HepG2 (cell line): ENCODE measurements around the gene CDH1. TPM values are rescaled to one million over a fixed set of nuclear protein-coding genes. Genes with fewer than 3 reads are reported as not detected.

Experiments used
- ATF7-NPFF ChIP-seq: sonication (generic); formaldehyde crosslinking; IDR thresholded peaks from 2 replicates; pipeline ENCODE4 v1.8.1; 2023; ENCODE audit warnings: mild to moderate bottlenecking, low read depth, missing genetic modification reagents, moderate library complexity
- CREB1 ChIP-seq, 2 experiments: fragments of 450-650 bp in 1 of 2; IDR thresholded peaks; 2 replicates each; pipeline ENCODE4 v1.6.1; 2016 to 2017; ENCODE audit warnings: control low read depth in 1 of 2, mild to moderate bottlenecking in 1 of 2, missing compliant biosample characterization in 1 of 2, missing genetic modification characterization in 1 of 2
- GZF1 ChIP-seq: sonication (generic); formaldehyde crosslinking; IDR thresholded peaks from 2 replicates; pipeline ENCODE4 v1.5.1; 2020; ENCODE audit warnings: mild to moderate bottlenecking, missing genetic modification reagents
- PHF5A ChIP-seq: IDR thresholded peaks from one replicate; pipeline ENCODE4 v1.6.1; 2018; ENCODE audit warnings: low read depth, missing genetic modification reagents; ENCODE audit not compliant: unreplicated experiment
- RAD21 ChIP-seq: fragments of 450-650 bp; formaldehyde crosslinking; IDR thresholded peaks from 2 replicates; pipeline ENCODE4 v1.5.0; 2020; ENCODE audit warnings: mild to moderate bottlenecking
- RBM39 ChIP-seq: fragments of 200-400 bp; formaldehyde crosslinking; IDR thresholded peaks from one replicate; pipeline ENCODE4 v1.6.1; 2018; ENCODE audit warnings: antibody characterized with exemption, mild to moderate bottlenecking, low read depth, low read length; ENCODE audit not compliant: poor library complexity, severe bottlenecking
- RXRB ChIP-seq: IDR thresholded peaks from 2 replicates; pipeline ENCODE4 v1.6.1; 2016; ENCODE audit warnings: borderline replicate concordance, missing genetic modification reagents, missing compliant biosample characterization
- SIX4 ChIP-seq: sonication (generic); formaldehyde crosslinking; IDR thresholded peaks from 2 replicates; pipeline ENCODE4 v1.4.0; 2020; ENCODE audit warnings: missing genetic modification reagents
- SMC3 ChIP-seq: IDR thresholded peaks from 2 replicates; pipeline ENCODE4 v1.6.1; 2011; ENCODE audit warnings: low read length, improper control_type of control experiment
- SP1 ChIP-seq, 2 experiments: fragments of 450-650 bp in 1 of 2; sonication (generic) in 1 of 2; formaldehyde crosslinking in 1 of 2; IDR thresholded peaks; 2 replicates each; pipeline versions ENCODE4 v1.4.0 to v1.6.1; 2016 to 2020; ENCODE audit warnings: missing genetic modification reagents in 1 of 2
- SRF ChIP-seq: IDR thresholded peaks from 2 replicates; pipeline ENCODE4 v1.6.1; 2011; ENCODE audit warnings: mild to moderate bottlenecking, low read depth, low read length, moderate library complexity
- SRY ChIP-seq: sonication (generic); formaldehyde crosslinking; IDR thresholded peaks from 2 replicates; pipeline ENCODE4 v1.8.0; 2022; ENCODE audit warnings: mild to moderate bottlenecking, missing genetic modification reagents
- SSRP1 ChIP-seq: IDR thresholded peaks from 2 replicates; pipeline ENCODE4 v1.6.1; 2016; ENCODE audit warnings: control low read depth
- TCF7 ChIP-seq: sonication (generic); IDR thresholded peaks from 2 replicates; pipeline ENCODE4 v1.6.1; 2016; ENCODE audit warnings: antibody characterized with exemption, low read depth
- XBP1 ChIP-seq: sonication (generic); formaldehyde crosslinking; IDR thresholded peaks from 2 replicates; pipeline ENCODE4 v1.5.0; 2020; ENCODE audit warnings: missing genetic modification reagents
- ZNF232 ChIP-seq: sonication (generic); formaldehyde crosslinking; IDR thresholded peaks from 2 replicates; pipeline ENCODE4 v1.4.0; 2020; ENCODE audit warnings: missing genetic modification reagents, borderline replicate concordance
- ZNF382 ChIP-seq: sonication (generic); formaldehyde crosslinking; IDR thresholded peaks from 2 replicates; pipeline ENCODE4 v1.5.0; 2020; ENCODE audit warnings: missing genetic modification reagents, mild to moderate bottlenecking, borderline replicate concordance
- ZNF460 ChIP-seq: sonication (generic); formaldehyde crosslinking; IDR thresholded peaks from 2 replicates; pipeline ENCODE4 v1.5.1; 2020; ENCODE audit warnings: missing genetic modification reagents, mild to moderate bottlenecking, borderline replicate concordance
- ZSCAN20 ChIP-seq: sonication (generic); formaldehyde crosslinking; IDR thresholded peaks from 2 replicates; pipeline ENCODE4 v1.4.0; 2020; ENCODE audit warnings: missing genetic modification reagents, mild to moderate bottlenecking, borderline replicate concordance
- polyA plus RNA-seq, 8 experiments: library from polyadenylated mRNA; depleted of rRNA in 3 of 8; stranded (reverse) in 7 of 8; unstranded in 1 of 8; fragments of >200 nt; fragmentation: Illumina TruSeq in 4 of 8; extraction: Trizol in 4 of 8; gene quantifications; 2 replicates each; pipeline versions ENCODE4 v1.2.1 to v1.2.3, GENCODE V29; 2011 to 2016; ENCODE audit warnings: low read depth in 4 of 8, missing spikeins in 1 of 8, mixed read lengths in 1 of 8; ENCODE audit not compliant: insufficient read depth in 1 of 8
- total RNA-seq, 5 experiments: library from RNA; depleted of rRNA; stranded (reverse); fragments of >200 nt; fragmentation: Illumina TruSeq; extraction: Trizol; gene quantifications; 2 replicates each; pipeline ENCODE4 v1.2.3, GENCODE V29; 2016; ENCODE audit warnings: low read depth in 1 of 5
- TF ChIP-seq, protein P1 (sequence below): IDR thresholded peaks from 2 replicates; pipeline ENCODE4 v1.6.1; 2012; ENCODE audit warnings: low read depth, low read length, improper control_type of control experiment
- TF ChIP-seq, protein P2 (sequence below): IDR thresholded peaks from 2 replicates; pipeline ENCODE4 v1.6.1; 2018; ENCODE audit warnings: missing genetic modification reagents
- TF ChIP-seq, protein P3 (sequence below): sonication (generic); formaldehyde crosslinking; IDR thresholded peaks from 2 replicates; pipeline ENCODE4 v1.5.0; 2020; ENCODE audit warnings: missing genetic modification reagents, mild to moderate bottlenecking, borderline replicate concordance
- TF ChIP-seq, protein P4 (sequence below): sonication (generic); formaldehyde crosslinking; conservative IDR thresholded peaks from 2 replicates; pipeline ENCODE4 v1.8.0; 2022; ENCODE audit warnings: missing genetic modification reagents

The CDH1 gene
- total and polyA plus RNA-seq, 2 of the 13 experiments (the other 11 are each of a cell fraction or from before 2014, with no cell fraction given): 0.95 to 9.8 TPM

DNA sequence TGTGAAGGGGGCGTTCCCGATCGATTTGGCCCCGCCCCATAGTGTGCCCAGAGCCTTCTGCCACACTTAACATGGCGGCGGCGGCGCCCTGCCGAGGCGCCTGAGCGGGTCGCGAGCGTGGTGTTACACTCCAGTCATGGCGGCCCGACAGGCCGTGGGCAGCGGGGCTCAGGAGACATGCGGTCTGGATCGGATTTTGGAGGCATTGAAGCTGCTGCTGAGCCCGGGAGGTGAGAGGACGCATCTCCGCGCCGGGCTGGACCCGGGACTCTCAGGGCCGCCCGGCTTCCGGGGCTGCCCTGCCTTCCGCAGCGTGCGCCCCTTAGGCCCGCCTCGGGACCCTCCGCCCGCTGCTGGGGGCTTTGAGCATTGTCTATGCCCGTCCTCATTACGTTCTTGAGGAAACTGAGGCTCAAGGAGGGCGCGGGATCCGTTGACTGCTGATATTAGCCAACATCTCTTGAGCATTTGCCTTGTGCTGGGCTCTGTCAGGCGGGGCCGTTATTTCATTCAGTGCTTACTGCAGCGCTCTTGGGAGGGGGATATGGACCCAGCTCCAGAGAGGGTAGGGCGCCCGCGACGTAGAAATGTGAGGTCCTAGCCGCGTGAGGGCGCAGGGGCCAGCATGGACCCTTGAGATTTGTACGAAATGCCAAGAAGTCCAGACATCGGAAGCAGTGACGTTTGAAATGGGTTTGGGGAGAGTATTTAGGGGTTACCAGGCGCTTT is 106.6 kb downstream of the CDH1 start, which contains the start of gene TANGO6 (continued):
- TF ChIP-seq, protein P1, sequence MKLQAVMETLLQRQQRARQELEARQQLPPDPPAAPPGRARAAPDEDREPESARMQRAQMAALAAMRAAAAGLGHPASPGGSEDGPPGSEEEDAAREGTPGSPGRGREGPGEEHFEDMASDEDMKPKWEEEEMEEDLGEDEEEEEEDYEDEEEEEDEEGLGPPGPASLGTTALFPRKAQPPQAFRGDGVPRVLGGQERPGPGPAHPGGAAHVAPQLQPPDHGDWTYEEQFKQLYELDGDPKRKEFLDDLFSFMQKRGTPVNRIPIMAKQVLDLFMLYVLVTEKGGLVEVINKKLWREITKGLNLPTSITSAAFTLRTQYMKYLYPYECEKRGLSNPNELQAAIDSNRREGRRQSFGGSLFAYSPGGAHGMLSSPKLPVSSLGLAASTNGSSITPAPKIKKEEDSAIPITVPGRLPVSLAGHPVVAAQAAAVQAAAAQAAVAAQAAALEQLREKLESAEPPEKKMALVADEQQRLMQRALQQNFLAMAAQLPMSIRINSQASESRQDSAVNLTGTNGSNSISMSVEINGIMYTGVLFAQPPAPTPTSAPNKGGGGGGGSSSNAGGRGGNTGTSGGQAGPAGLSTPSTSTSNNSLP: no peak
- no peak for TF ChIP-seq SP1 (IDR thresholded peaks at IDR 0.05)
- TF ChIP-seq SP1 (CRISPR knock-in tag; IDR thresholded peaks at IDR 0.05): peak; percentile 93
- TF ChIP-seq SSRP1 (CRISPR knock-in tag): no peak
- no peak for TF ChIP-seq TCF7
- no peak for TF ChIP-seq ZNF460 (CRISPR knock-in tag)
- no peak for TF ChIP-seq ZNF232 (CRISPR knock-in tag)
- TF ChIP-seq SIX4 (CRISPR knock-in tag): 0 out of 2 replicates have a peak, but pooled peaks have one; percentile 8
- TF ChIP-seq ZNF382 (CRISPR knock-in tag): no peak
- TF ChIP-seq, protein P2, sequence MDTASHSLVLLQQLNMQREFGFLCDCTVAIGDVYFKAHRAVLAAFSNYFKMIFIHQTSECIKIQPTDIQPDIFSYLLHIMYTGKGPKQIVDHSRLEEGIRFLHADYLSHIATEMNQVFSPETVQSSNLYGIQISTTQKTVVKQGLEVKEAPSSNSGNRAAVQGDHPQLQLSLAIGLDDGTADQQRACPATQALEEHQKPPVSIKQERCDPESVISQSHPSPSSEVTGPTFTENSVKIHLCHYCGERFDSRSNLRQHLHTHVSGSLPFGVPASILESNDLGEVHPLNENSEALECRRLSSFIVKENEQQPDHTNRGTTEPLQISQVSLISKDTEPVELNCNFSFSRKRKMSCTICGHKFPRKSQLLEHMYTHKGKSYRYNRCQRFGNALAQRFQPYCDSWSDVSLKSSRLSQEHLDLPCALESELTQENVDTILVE (CRISPR knock-in tag): peak; percentile 31; the same call in 1 of the 2 replicates
- TF ChIP-seq SRY (CRISPR knock-in tag): peak; percentile 93; the same call in 1 of the 2 replicates
- TF ChIP-seq RAD21: peak; percentile 53
- peak; percentile 61 for TF ChIP-seq RXRB (CRISPR knock-in tag)
- peak; percentile 90 for TF ChIP-seq ZSCAN20
- 0 out of 2 replicates have a peak, but pooled peaks have one; percentile 78 for TF ChIP-seq GZF1
- no peak for TF ChIP-seq CREB1 (IDR thresholded peaks at IDR 0.05)
- TF ChIP-seq CREB1 (CRISPR knock-in tag; IDR thresholded peaks at IDR 0.05): peak; percentile 68
- no peak for TF ChIP-seq XBP1
- TF ChIP-seq, protein P3, sequence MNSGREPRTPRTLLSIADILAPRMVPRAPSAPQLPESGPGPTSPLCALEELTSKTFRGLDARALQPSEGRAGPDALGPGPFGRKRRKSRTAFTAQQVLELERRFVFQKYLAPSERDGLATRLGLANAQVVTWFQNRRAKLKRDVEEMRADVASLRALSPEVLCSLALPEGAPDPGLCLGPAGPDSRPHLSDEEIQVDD (CRISPR knock-in tag): peak; percentile 86; the same call in 1 of the 2 replicates
- TF ChIP-seq, protein P4, sequence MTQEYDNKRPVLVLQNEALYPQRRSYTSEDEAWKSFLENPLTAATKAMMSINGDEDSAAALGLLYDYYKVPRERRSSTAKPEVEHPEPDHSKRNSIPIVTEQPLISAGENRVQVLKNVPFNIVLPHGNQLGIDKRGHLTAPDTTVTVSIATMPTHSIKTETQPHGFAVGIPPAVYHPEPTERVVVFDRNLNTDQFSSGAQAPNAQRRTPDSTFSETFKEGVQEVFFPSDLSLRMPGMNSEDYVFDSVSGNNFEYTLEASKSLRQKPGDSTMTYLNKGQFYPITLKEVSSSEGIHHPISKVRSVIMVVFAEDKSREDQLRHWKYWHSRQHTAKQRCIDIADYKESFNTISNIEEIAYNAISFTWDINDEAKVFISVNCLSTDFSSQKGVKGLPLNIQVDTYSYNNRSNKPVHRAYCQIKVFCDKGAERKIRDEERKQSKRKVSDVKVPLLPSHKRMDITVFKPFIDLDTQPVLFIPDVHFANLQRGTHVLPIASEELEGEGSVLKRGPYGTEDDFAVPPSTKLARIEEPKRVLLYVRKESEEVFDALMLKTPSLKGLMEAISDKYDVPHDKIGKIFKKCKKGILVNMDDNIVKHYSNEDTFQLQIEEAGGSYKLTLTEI (CRISPR knock-in tag): no peak
- peak; percentile 96 for TF ChIP-seq RBM39
- peak; percentile 44; the same call in 1 of the 2 replicates for TF ChIP-seq ATF7-NPFF (CRISPR knock-in tag)
- TF ChIP-seq PHF5A (CRISPR knock-in tag): no peak
- no peak for TF ChIP-seq SRF
- no peak for TF ChIP-seq SMC3
